HepG2 (cell line): ENCODE data around the gene SNU13. TPM values are rescaled to one million over a fixed set of nuclear protein-coding genes. Genes with fewer than 3 reads are reported as not detected.

Experiments
- ATM ChIP-seq: fragments of 450-650 bp; IDR thresholded peaks from 2 replicates; pipeline ENCODE4 v1.7.1; 2017; ENCODE audit warnings: mild to moderate bottlenecking, borderline replicate concordance
- CBX2 ChIP-seq, 2 experiments: fragments of 200-600 bp in 1 of 2; sonication (generic); formaldehyde crosslinking in 1 of 2; IDR thresholded peaks; 2 replicates each; pipeline versions ENCODE4 v1.7.0 to v1.8.1; 2018 to 2022; ENCODE audit warnings: low read depth in 2 of 2, low read length in 1 of 2, mild to moderate bottlenecking in 1 of 2, missing genetic modification reagents in 1 of 2
- EEA1 ChIP-seq: sonication (generic); formaldehyde crosslinking; IDR thresholded peaks from 2 replicates; pipeline ENCODE4 v1.5.1; 2020; ENCODE audit warnings: mild to moderate bottlenecking, missing genetic modification reagents, borderline replicate concordance
- GATAD2A ChIP-seq: IDR thresholded peaks from 2 replicates; pipeline ENCODE4 v1.6.1; 2016
- MED13 ChIP-seq: sonication (generic); formaldehyde crosslinking; IDR thresholded peaks from 2 replicates; pipeline ENCODE4 v1.5.0; 2020; ENCODE audit warnings: missing genetic modification reagents
- NBN ChIP-seq: fragments of 450-650 bp; conservative IDR thresholded peaks from 2 replicates; pipeline ENCODE4 v1.6.1; 2017
- NPAS2 ChIP-seq: sonication (generic); formaldehyde crosslinking; IDR thresholded peaks from 2 replicates; pipeline ENCODE4 v1.8.0; 2022; ENCODE audit warnings: mild to moderate bottlenecking, missing genetic modification reagents, borderline replicate concordance
- TEAD3 ChIP-seq: optimal IDR thresholded peaks from 2 replicates; pipeline ENCODE3; 2016; ENCODE audit warnings: borderline replicate concordance
- ZBTB8A ChIP-seq: sonication (generic); formaldehyde crosslinking; IDR thresholded peaks from 2 replicates; pipeline ENCODE4 v1.4.0; 2020; ENCODE audit warnings: mild to moderate bottlenecking, low read depth, missing genetic modification reagents, borderline replicate concordance
- ZFP90 ChIP-seq: sonication (generic); formaldehyde crosslinking; IDR thresholded peaks from 2 replicates; pipeline ENCODE4 v1.8.0; 2022; ENCODE audit warnings: missing genetic modification reagents, mild to moderate bottlenecking, inconsistent platforms, borderline replicate concordance
- ZNF460 ChIP-seq: sonication (generic); formaldehyde crosslinking; IDR thresholded peaks from 2 replicates; pipeline ENCODE4 v1.5.1; 2020; ENCODE audit warnings: missing genetic modification reagents, mild to moderate bottlenecking, borderline replicate concordance
- ZNF543 ChIP-seq: sonication (generic); formaldehyde crosslinking; IDR thresholded peaks from 2 replicates; pipeline ENCODE4 v1.4.0; 2020; ENCODE audit warnings: mild to moderate bottlenecking, missing genetic modification reagents
- ZNF546 ChIP-seq: sonication (generic); formaldehyde crosslinking; conservative IDR thresholded peaks from 2 replicates; pipeline ENCODE4 v1.8.1; 2023; ENCODE audit warnings: mild to moderate bottlenecking, missing genetic modification reagents
- ZNF577 ChIP-seq: sonication (generic); formaldehyde crosslinking; IDR thresholded peaks from 2 replicates; pipeline ENCODE4 v1.4.0; 2020; ENCODE audit warnings: mild to moderate bottlenecking, low read depth, missing genetic modification reagents, borderline replicate concordance
- ZSCAN20 ChIP-seq: sonication (generic); formaldehyde crosslinking; IDR thresholded peaks from 2 replicates; pipeline ENCODE4 v1.4.0; 2020; ENCODE audit warnings: missing genetic modification reagents, mild to moderate bottlenecking, borderline replicate concordance
- polyA plus RNA-seq, 8 experiments: library from polyadenylated mRNA; depleted of rRNA in 3 of 8; stranded (reverse) in 7 of 8; unstranded in 1 of 8; fragments of >200 nt; fragmentation: Illumina TruSeq in 4 of 8; extraction: Trizol in 4 of 8; gene quantifications; 2 replicates each; pipeline versions ENCODE4 v1.2.1 to v1.2.3, GENCODE V29; 2011 to 2016; ENCODE audit warnings: low read depth in 4 of 8, missing spikeins in 1 of 8, mixed read lengths in 1 of 8; ENCODE audit not compliant: insufficient read depth in 1 of 8
- total RNA-seq, 5 experiments: library from RNA; depleted of rRNA; stranded (reverse); fragments of >200 nt; fragmentation: Illumina TruSeq; extraction: Trizol; gene quantifications; 2 replicates each; pipeline ENCODE4 v1.2.3, GENCODE V29; 2016; ENCODE audit warnings: low read depth in 1 of 5
- TF ChIP-seq, protein P1 (sequence below): sonication (generic); formaldehyde crosslinking; conservative IDR thresholded peaks from 2 replicates; pipeline ENCODE4 v1.8.0; 2022; ENCODE audit warnings: missing genetic modification reagents
- TF ChIP-seq, protein P2 (sequence below): sonication (generic); formaldehyde crosslinking; IDR thresholded peaks from 2 replicates; pipeline ENCODE4 v1.4.0; 2020; ENCODE audit warnings: mild to moderate bottlenecking, missing genetic modification reagents
- TF ChIP-seq, protein P3 (sequence below): sonication (generic); formaldehyde crosslinking; IDR thresholded peaks from 2 replicates; pipeline ENCODE4 v1.8.0; 2022; ENCODE audit warnings: missing genetic modification reagents, mild to moderate bottlenecking, inconsistent platforms, borderline replicate concordance
- TF ChIP-seq, protein P4 (sequence below): sonication (generic); formaldehyde crosslinking; IDR thresholded peaks from 2 replicates; pipeline ENCODE4 v1.4.0; 2020; ENCODE audit warnings: missing genetic modification reagents
- TF ChIP-seq, protein P5 (sequence below): IDR thresholded peaks from 2 replicates; pipeline ENCODE4 v1.6.1; 2016; ENCODE audit warnings: low read depth, control low read depth

Gene SNU13
- total and polyA plus RNA-seq, 2 of the 13 experiments (the other 11 are each of a cell fraction or from before 2014, with no cell fraction given): 203 to 287 TPM

DNA sequence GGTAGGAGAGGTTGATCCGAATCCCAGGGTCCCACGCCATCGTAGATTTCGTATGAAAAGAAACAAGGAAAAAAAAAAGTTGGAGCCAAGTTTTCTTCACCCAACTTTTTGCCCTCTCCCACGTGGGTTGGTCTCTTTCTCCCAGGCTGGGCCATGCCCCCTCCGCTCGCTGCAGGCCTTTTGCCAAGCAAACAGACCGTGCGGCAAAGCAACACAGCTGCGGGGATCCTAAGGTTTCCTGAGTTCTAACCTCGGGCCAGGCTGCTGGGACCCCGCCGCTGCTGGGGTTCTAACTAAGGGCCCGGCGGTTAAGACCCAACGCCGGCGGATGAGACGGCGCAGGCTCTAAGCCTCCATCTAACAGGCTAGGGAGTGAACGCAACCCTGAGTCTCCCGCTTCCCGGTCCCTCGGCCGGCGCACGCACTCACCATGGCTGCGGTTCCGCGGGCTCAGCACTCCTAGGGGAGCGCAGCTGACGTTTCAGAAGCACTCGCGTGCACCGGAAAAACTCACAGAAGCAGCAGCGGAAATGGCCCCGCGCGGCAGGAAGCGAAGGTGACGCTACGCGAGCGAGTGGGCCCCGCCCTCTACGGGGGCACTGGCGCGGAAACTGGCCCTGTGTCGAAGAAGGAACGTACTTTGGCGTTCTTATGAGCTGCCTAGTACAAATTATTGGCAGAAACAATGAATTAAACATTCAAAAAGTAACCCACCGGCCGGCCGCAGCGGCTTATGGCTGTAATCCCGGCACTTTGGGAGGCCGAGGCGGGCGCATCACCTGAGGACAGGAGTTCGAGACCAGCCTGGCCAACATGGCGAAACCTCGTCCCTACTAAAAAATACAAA lies at the start of gene SNU13 (continued):
- TF ChIP-seq EEA1 (no peak), CBX2 (IDR thresholded peaks at IDR 0.05; ENCODE audit: low read depth, low read length) (no peak), CBX2 (CRISPR knock-in tag; IDR thresholded peaks at IDR 0.05; ENCODE audit: low read depth) (no peak), NBN (no peak), MED13 (CRISPR knock-in tag) (no peak), ZNF546 (CRISPR knock-in tag) (peak; percentile 100), ZNF577 (CRISPR knock-in tag) (no peak), ZSCAN20 (CRISPR knock-in tag) (0 out of 2 replicates have a peak, but pooled peaks have one; percentile 29), NPAS2 (CRISPR knock-in tag) (no peak), ATM (no peak), ZNF460 (CRISPR knock-in tag) (no peak), GATAD2A (CRISPR knock-in tag) (peak; percentile 43; the same call in 1 of the 2 replicates), ZFP90 (CRISPR knock-in tag) (peak; percentile 22; the same call in 1 of the 2 replicates), TEAD3 (CRISPR knock-in tag) (peak; percentile 33), ZBTB8A (CRISPR knock-in tag) (no peak), ZNF543 (CRISPR knock-in tag) (peak; percentile 71)
- TF ChIP-seq, protein P1, sequence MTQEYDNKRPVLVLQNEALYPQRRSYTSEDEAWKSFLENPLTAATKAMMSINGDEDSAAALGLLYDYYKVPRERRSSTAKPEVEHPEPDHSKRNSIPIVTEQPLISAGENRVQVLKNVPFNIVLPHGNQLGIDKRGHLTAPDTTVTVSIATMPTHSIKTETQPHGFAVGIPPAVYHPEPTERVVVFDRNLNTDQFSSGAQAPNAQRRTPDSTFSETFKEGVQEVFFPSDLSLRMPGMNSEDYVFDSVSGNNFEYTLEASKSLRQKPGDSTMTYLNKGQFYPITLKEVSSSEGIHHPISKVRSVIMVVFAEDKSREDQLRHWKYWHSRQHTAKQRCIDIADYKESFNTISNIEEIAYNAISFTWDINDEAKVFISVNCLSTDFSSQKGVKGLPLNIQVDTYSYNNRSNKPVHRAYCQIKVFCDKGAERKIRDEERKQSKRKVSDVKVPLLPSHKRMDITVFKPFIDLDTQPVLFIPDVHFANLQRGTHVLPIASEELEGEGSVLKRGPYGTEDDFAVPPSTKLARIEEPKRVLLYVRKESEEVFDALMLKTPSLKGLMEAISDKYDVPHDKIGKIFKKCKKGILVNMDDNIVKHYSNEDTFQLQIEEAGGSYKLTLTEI (CRISPR knock-in tag): no peak
- TF ChIP-seq, protein P2, sequence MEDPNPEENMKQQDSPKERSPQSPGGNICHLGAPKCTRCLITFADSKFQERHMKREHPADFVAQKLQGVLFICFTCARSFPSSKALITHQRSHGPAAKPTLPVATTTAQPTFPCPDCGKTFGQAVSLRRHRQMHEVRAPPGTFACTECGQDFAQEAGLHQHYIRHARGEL (CRISPR knock-in tag): no peak
- TF ChIP-seq, protein P3, sequence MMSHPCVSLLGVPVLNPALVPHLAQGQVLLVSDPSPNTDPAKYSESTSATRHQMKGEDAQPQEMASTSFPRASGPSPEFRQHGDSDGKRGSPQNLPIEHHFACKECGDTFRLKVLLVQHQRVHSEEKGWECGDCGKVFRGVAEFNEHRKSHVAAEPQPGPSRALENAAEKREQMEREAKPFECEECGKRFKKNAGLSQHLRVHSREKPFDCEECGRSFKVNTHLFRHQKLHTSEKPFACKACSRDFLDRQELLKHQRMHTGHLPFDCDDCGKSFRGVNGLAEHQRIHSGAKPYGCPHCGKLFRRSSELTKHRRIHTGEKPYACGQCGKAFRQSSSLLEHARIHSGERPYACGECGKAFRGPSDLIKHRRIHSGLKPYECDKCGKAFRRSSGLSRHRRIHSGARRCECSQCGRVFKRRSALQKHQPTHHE: no peak
- TF ChIP-seq, protein P4, sequence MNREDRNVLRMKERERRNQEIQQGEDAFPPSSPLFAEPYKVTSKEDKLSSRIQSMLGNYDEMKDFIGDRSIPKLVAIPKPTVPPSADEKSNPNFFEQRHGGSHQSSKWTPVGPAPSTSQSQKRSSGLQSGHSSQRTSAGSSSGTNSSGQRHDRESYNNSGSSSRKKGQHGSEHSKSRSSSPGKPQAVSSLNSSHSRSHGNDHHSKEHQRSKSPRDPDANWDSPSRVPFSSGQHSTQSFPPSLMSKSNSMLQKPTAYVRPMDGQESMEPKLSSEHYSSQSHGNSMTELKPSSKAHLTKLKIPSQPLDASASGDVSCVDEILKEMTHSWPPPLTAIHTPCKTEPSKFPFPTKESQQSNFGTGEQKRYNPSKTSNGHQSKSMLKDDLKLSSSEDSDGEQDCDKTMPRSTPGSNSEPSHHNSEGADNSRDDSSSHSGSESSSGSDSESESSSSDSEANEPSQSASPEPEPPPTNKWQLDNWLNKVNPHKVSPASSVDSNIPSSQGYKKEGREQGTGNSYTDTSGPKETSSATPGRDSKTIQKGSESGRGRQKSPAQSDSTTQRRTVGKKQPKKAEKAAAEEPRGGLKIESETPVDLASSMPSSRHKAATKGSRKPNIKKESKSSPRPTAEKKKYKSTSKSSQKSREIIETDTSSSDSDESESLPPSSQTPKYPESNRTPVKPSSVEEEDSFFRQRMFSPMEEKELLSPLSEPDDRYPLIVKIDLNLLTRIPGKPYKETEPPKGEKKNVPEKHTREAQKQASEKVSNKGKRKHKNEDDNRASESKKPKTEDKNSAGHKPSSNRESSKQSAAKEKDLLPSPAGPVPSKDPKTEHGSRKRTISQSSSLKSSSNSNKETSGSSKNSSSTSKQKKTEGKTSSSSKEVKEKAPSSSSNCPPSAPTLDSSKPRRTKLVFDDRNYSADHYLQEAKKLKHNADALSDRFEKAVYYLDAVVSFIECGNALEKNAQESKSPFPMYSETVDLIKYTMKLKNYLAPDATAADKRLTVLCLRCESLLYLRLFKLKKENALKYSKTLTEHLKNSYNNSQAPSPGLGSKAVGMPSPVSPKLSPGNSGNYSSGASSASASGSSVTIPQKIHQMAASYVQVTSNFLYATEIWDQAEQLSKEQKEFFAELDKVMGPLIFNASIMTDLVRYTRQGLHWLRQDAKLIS: no peak
- TF ChIP-seq, protein P5, sequence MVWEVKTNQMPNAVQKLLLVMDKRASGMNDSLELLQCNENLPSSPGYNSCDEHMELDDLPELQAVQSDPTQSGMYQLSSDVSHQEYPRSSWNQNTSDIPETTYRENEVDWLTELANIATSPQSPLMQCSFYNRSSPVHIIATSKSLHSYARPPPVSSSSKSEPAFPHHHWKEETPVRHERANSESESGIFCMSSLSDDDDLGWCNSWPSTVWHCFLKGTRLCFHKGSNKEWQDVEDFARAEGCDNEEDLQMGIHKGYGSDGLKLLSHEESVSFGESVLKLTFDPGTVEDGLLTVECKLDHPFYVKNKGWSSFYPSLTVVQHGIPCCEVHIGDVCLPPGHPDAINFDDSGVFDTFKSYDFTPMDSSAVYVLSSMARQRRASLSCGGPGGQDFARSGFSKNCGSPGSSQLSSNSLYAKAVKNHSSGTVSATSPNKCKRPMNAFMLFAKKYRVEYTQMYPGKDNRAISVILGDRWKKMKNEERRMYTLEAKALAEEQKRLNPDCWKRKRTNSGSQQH (CRISPR knock-in tag): no peak
